SU-DHL-6 (cell line): ENCODE results near the gene FGB.
A peak's percentile ranks its signal among the peaks of the same experiment; 100 is the strongest.

ENCODE experiments used
- H2AFZ ChIP-seq: fragments of 200-600 bp; sonication (generic); 2 replicates; pipeline ENCODE4 v1.6.1; 2014; ENCODE audit warnings: low read depth, mild to moderate bottlenecking, moderate library complexity, mixed read lengths, antibody characterized with exemption, low read length; ENCODE audit not compliant: severe bottlenecking
- H3F3A ChIP-seq: fragments of 200-600 bp; shearing (Covaris generic); 2 replicates; pipeline ENCODE4 v1.6.0; 2016; ENCODE audit warnings: antibody characterized with exemption, mild to moderate bottlenecking; ENCODE audit not compliant: insufficient read depth
- H3K27ac ChIP-seq: fragments of 200-600 bp; sonication (generic); 2 replicates; pipeline ENCODE4 v1.5.1; 2016; ENCODE audit warnings: low read depth, mild to moderate bottlenecking, low read length, moderate library complexity, mixed read lengths
- H3K27me3 ChIP-seq: fragments of 200-600 bp; sonication (generic), shearing (Covaris generic); 2 replicates; pipeline ENCODE4 v1.6.0; 2014; ENCODE audit warnings: mild to moderate bottlenecking, low read length
- H3K36me3 ChIP-seq: fragments of 200-600 bp; sonication (generic); 2 replicates; pipeline ENCODE4 v1.6.1; 2014; ENCODE audit warnings: mild to moderate bottlenecking, low read length, mixed read lengths
- H3K4me2 ChIP-seq: fragments of 300-600, 200-600 bp; shearing (Covaris generic), sonication (generic); 2 replicates; pipeline ENCODE4 v1.6.0; 2014; ENCODE audit warnings: low read length, low read depth, mild to moderate bottlenecking; ENCODE audit not compliant: poor library complexity, severe bottlenecking
- H3K4me3 ChIP-seq: fragments of 200-600 bp; sonication (generic); 2 replicates; pipeline ENCODE4 v1.5.1; 2014; ENCODE audit warnings: antibody characterized with exemption, low read length, mild to moderate bottlenecking, mixed read lengths; ENCODE audit not compliant: insufficient read depth, poor library complexity, severe bottlenecking
- H3K79me2 ChIP-seq: fragments of 200-600 bp; sonication (generic); 2 replicates; pipeline ENCODE4 v1.6.1; 2014; ENCODE audit warnings: mild to moderate bottlenecking, low read length, moderate library complexity; ENCODE audit not compliant: insufficient read depth
- H3K9ac ChIP-seq: fragments of 200-600 bp; sonication (generic); 2 replicates; pipeline ENCODE4 v1.7.0; 2014; ENCODE audit warnings: mild to moderate bottlenecking, low read length
- H3K9me2 ChIP-seq: fragments of 200-600 bp; sonication (generic); replicated peaks from 2 replicates; pipeline ENCODE4 v1.6.1; 2014; ENCODE audit warnings: low read length; ENCODE audit not compliant: insufficient read depth
- H3K9me3 ChIP-seq: fragments of 200-600 bp; sonication (generic); 2 replicates; pipeline ENCODE4 v1.6.1; 2014; ENCODE audit warnings: low read length, mixed read lengths; ENCODE audit not compliant: insufficient read depth
- H4K20me1 ChIP-seq: fragments of 200-600 bp; sonication (generic); 2 replicates; pipeline ENCODE4 v1.6.1; 2014; ENCODE audit warnings: low read depth, mild to moderate bottlenecking, antibody characterized with exemption, low read length, moderate library complexity, mixed read lengths
- CTCF ChIP-seq: fragments of 200-600 bp; sonication (generic); IDR thresholded peaks from one replicate; pipeline ENCODE4 v1.5.1; 2017; ENCODE audit warnings: antibody characterized with exemption, mild to moderate bottlenecking, low read length, moderate library complexity; ENCODE audit not compliant: insufficient read depth, poor library complexity, severe bottlenecking
- EZH2phosphoT487 ChIP-seq: fragments of 200-600 bp; sonication (generic), shearing (Covaris generic); conservative IDR thresholded peaks from 2 replicates; pipeline ENCODE4 v1.6.1; 2018; ENCODE audit warnings: mild to moderate bottlenecking, antibody characterized with exemption, low read length, moderate library complexity, mixed read lengths

Gene FGB

GRCh38 chr4:154551872-154552686 is 10.7 kb upstream of the FGB start:
- H3K27me3 ChIP-seq: no peaks in the 10 kb centered on the region
- peaks cover 5% of the 10 kb centered on the region; the same call in 1 of the 2 replicates for H3F3A ChIP-seq
- no peak overlapping the region for H3K4me2 ChIP-seq
- H3K27ac ChIP-seq: no peak overlapping the region
- no peak overlapping the region for H3K9ac ChIP-seq
- peak overlapping the region; percentile 66 for H2AFZ ChIP-seq
- peak; percentile 81 for TF ChIP-seq CTCF
- no peak for TF ChIP-seq EZH2phosphoT487
- H3K4me3 ChIP-seq: no peak overlapping the region
- H3K9me3 ChIP-seq: no peaks in the 10 kb centered on the region
- H3K36me3 ChIP-seq: peaks cover 4% of the 10 kb centered on the region; the same call in 1 of the 2 replicates
- no peaks in the 10 kb centered on the region for H4K20me1 ChIP-seq
- no peaks in the 10 kb centered on the region for H3K9me2 ChIP-seq
- peaks cover 27% of the 10 kb centered on the region for H3K79me2 ChIP-seq

- H4K20me1 ChIP-seq: no peaks in the 10 kb centered on the region
- no peaks in the 10 kb centered on the region for H3K79me2 ChIP-seq
- no peaks in the 10 kb centered on the region for H3K9me3 ChIP-seq
- TF ChIP-seq CTCF: no peak
- TF ChIP-seq EZH2phosphoT487: no peak
- no peaks in the 10 kb centered on the region for H3K9me2 ChIP-seq
- no peak overlapping the region for H2AFZ ChIP-seq
- no peaks in the 10 kb centered on the region for H3K36me3 ChIP-seq
- H3F3A ChIP-seq: no peaks in the 10 kb centered on the region
- no peak overlapping the region for H3K27ac ChIP-seq
- no peak overlapping the region for H3K4me2 ChIP-seq
- no peak overlapping the region for H3K9ac ChIP-seq
- H3K27me3 ChIP-seq: no peaks in the 10 kb centered on the region
- no peak overlapping the region for H3K4me3 ChIP-seq
These were observed 3.7 kb upstream of the FGB start for GRCh38 chr4:154559141-154559493.

GRCh38 chr4:154559494-154560418 is 3.1 kb upstream of the FGB start:
- Histone ChIP-seq H3K9me2 (no peaks in the 10 kb centered on the region), H3F3A (no peaks in the 10 kb centered on the region), H3K27ac (no peak overlapping the region), H3K79me2 (no peaks in the 10 kb centered on the region), H3K9ac (no peak overlapping the region), H4K20me1 (no peaks in the 10 kb centered on the region), H3K27me3 (no peaks in the 10 kb centered on the region), H3K4me3 (no peak overlapping the region), H2AFZ (no peak overlapping the region), H3K9me3 (no peaks in the 10 kb centered on the region), H3K4me2 (no peak overlapping the region), H3K36me3 (no peaks in the 10 kb centered on the region)
- TF ChIP-seq CTCF (peak; percentile 17), EZH2phosphoT487 (no peak)
